GM19351 (cell line): ENCODE measurements around the gene TMEM86B.

Source experiments
- ATAC-seq: cut with Tn5 transposase; IDR thresholded peaks from one replicate; pipeline ENCODE4 v1.9.1; 2021; ENCODE audit warnings: mild to moderate bottlenecking, moderate library complexity; ENCODE audit not compliant: unreplicated experiment

The TMEM86B gene, protein sequence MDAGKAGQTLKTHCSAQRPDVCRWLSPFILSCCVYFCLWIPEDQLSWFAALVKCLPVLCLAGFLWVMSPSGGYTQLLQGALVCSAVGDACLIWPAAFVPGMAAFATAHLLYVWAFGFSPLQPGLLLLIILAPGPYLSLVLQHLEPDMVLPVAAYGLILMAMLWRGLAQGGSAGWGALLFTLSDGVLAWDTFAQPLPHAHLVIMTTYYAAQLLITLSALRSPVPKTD

GRCh38 chr19:55228403-55229031, at the start of gene TMEM86B:
TSS of gene TMEM86B (minus strand) at chr19:55228763. CDS start at chr19:55228741, 22 bp downstream.
- ATAC-seq = no peak

DNA sequence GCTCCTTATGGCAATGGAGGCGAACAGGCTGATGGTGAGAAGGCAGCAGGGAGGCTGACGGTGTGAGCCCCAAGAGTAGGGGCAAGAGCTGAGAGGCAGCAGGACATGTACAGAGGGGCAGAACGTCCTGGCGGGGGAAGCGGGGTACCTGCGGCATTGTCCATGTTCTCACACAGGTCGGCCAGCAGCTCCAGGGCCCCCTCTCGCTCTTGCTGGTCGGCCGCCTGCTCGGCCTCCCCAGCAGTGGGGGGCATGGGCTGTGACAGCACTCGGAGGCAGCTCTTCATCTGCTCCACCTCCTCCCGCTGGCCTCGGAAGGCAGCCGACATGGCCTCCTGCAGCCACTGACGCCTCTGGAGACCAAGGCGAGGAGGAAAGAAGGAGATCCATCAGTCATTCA, 48.9 kb upstream of the TMEM86B start:
- no peak for ATAC-seq

GRCh38 chr19:55276720-55277430, 48.3 kb upstream of the TMEM86B start:
- ATAC-seq = no peak

DNA sequence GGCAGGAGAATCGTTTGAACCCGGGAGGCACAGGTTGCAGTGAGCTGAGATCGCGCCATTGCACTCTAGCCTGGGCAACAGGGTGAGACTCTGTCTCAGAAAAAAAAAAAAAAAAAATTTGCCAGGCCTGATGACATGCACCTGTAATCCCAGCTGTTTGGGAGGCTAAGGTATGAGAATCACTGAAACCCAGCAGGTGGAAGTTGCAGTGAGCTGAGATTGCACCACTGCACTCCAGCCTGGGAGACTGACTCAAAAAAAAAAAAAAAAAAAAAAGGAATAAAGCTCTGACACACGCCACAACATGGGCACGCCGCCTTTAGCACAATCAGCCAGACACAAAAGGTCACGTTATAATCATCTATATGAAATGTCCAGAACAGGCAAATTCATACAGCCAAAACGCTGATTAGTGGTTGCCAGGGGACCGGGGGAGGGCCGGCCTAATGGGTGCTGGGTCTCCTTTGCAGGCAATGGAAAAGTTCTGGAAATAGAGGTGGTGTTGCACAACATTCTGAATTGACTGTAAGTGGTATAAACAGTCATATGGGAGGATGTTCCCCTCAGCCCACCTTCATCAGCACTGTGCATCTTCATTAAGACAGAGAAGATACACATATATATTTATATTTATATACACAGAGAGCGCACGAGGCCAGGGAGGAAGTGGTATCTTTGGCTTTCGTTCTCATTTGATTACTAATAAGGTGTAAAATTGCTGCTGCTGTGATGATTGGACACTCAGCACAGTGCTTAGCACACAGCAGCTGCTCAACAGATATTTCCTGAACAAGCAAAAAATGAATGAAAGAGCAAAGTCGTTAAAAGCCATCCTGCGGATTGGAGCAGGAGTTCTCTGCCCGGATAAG, 47.5 kb upstream of the TMEM86B start:
- ATAC-seq = peak; percentile 67

DNA sequence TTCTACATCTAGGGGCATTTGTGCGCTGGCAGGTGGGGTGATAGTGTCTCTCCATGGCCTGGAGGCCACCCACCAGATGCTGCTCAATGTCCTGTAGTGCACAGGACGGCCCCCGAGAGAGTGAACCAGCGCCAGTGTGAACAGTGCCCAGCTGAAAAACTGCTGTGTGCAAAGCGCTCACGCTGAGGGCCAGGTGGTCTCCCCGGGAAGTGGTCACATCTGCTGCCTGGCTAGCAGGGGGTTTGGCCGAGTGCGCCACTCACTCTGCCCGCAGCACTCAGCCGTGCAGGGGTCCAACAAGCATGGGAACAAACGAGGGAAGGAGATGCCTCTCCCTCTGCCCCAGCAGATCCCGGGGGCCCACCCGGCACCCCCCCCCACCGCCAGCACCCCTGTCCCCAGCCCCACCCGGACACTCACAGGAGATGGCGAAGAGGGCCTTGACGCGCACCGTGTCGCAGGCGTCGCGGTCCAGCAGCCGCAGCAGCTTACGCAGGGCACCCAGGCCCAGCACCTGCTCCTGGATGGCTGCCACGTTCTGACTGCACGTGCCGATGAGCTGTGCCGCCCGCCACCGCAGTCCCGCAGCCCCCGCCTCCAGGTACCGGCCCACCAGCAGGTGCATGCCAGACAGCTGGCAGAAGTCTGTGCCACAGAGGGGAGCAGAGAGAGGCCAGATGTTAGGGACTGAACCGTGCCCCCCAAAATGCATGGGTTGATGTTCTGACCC, 45.6 kb upstream of the TMEM86B start:
- ATAC-seq = no peak

DNA sequence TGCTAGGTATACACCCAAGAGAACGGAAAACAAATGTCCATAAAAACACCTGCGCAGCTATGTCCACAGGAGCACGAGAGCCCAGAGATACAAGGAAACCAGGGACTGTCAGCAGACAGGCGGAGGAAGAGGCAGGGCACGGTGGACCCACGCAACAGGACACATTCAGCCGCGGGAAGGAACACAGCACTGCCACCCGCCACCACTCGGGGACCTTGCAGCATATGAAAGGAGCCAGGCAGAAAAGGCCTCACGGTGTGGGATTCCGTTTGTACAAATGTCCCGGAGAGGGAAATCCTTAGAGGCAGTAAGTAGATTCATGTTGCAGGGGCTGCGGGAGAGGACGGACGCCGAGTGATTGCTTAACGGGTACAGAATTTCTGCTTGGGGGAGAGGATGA, 43.6 kb upstream of the TMEM86B start:
- ATAC-seq = no peak

GRCh38 chr19:55270172-55270942, 41.8 kb upstream of the TMEM86B start:
- no peak for ATAC-seq

DNA sequence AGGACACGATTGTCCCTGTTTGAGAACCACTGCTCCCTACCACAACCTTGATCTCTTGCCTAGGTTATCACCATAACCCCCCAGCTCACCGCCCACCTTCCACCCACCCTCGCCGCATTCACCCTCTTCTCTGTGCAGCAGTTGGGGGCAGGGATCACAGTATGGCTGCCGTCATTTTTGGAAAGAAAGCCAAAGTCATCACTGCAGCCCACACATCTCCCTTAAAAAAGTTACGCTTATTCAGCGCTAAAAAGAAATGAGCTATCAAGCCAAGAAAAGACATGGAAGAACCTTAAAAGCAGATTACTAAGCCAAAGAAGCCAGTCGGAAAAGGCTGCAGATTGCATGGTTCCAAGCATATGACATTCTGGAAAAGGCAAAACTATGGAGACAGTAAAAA, 40.7 kb upstream of the TMEM86B start:
- ATAC-seq = no peak

DNA sequence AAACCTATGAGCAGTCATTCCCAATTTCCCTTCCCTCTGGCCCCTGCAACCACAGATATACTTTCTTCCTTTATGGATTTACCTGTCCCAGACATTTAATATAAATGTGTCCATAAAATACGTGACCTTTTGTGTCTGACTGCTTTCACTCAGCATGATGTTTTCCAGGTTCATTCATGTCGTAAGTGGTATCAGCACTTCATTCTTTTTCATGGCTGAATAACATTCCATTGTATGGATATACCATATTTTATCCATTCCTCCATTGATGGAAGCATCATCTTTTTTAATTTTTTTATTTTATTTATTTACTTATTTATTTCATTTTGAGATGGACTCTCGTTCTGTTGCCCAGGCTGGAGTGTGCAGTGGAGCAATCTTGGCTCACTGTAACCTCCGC, 38.3 kb upstream of the TMEM86B start:
- no peak for ATAC-seq

- no peak for ATAC-seq
Measured at GRCh38 chr19:55266404-55266803, 37.8 kb upstream of the TMEM86B start.

GRCh38 chr19:55265723-55266386, 37.3 kb upstream of the TMEM86B start:
- ATAC-seq = no peak

DNA sequence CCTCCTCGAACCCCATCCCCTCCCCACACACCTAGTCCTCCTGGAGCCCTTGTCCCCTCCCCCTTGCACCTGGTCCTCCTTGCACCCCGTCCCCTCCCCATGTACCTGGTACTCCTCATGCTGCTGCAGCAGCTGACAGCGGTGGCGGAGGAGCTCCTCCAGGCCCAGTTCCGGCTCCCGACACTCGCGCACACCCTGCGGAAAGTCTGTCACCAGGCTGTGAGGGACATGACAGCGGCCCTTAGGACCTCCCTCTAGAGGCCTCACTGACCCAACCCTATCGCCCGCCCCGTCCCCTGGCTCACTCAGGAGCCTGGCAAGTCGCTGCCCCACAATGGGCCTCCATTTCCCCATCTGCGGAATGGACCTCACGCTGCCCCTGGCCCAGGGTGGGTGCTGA, 36.6 kb upstream of the TMEM86B start:
- no peak for ATAC-seq

DNA sequence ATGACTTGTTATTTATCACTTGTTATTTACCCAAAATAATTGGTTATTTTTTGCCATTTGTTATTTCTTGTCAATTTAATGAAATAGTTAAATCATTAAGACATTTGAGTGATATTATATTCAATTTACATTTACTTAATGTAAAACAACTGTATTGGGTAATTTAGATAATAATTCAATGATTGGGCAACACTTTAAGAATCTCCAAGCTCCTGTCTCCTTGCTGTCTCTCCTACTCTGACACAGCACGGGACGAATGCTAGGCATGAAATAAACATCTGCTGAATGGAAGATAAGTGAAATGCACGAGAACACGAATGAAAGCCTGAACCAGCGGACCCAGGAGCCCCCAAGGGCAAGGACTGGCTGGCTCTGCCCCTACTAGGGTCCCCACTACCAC, 36.0 kb upstream of the TMEM86B start:
- no peak for ATAC-seq

GRCh38 chr19:55262359-55262758, 33.8 kb upstream of the TMEM86B start:
- ATAC-seq = no peak

GRCh38 chr19:55261671-55262126, 33.1 kb upstream of the TMEM86B start:
- no peak for ATAC-seq

DNA sequence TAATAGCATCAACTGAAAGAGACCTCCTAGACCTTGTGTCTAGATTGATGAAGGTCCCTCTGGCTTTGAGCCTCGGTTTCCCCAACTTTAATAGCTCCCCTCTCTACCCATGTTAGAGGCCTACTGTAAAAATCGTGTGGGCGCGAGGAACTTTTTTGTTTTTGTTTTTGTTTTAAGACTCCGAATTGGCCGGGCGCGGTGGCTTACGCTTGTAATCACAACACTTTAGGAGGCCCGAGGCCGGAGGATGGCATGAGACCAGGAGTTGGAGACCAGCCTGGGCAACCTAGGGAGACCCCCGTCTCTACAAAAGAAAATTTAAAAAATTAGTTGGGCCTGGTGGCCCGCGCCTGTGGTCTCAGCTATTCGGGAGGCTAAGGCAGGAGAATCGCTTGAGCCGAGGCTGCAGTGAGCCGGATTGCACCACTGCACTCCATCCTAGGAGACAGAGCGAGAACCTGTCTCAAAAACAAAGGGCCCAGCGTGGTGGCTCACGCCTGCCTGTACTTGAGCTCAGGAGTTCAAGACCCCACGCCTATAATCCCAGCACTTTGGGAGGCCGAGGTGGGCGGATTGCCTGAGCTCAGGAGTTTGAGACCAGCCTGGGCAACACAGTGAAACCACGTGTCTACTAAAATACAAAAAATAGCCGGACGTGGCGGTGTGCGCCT, 31.1 kb upstream of the TMEM86B start:
- no peak for ATAC-seq

- peak; percentile 61 for ATAC-seq
Measured at GRCh38 chr19:55258828-55259539, 30.4 kb upstream of the TMEM86B start, which contains the start of gene PPP6R1. TSS of gene PPP6R1 (minus strand) at chr19:55259017. CDS start at chr19:55247103, 11,914 bp downstream.

DNA sequence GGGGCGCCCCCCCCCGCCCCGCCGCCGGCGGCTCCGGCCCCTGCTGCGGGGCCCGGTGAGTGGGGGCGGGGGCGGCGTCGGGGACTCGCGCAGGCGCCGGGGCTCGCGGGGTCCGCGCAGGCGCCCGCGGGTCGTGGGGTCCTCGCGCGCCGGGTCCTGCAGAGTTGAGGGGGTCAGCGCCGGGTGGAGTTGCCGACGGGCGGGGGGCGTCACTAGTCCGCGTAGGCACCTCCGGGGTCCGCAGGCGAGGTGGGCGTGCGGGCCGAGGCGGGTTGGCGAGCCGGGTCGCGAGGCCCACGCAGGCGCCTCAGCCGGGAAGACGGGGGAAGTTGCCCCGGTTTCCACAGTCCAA, 29.9 kb upstream of the TMEM86B start:
- ATAC-seq = no peak
